SK-N-SH (cell line): ENCODE results near the gene LOXHD1. TPM values are rescaled to one million over a fixed set of nuclear protein-coding genes. Genes with fewer than 3 reads are reported as not detected.

Experiments
- CTCF ChIA-PET: fragments of 300-600, 350-600 bp; formaldehyde crosslinking; extraction: SDS; loops from one replicate; lab custom pipeline; 2021; lab: Yijun Ruan, JAX
- POLR2A ChIA-PET: fragments of 350-600 bp; sonication (Branson Sonifier 250); formaldehyde crosslinking; extraction: SDS; loops from one replicate; lab custom pipeline; 2020; ENCODE audit warnings: antibody characterized with exemption, inconsistent platforms; lab: Yijun Ruan, JAX
- DNase-seq: peaks from one replicate; pipeline ENCODE4 v3.0.0; 2012
- H2AFZ ChIP-seq: fragments of 200-600 bp; sonication (generic); 2 replicates; pipeline ENCODE4 v1.8.1; 2016; ENCODE audit warnings: antibody characterized with exemption, mild to moderate bottlenecking, low read depth
- H3F3A ChIP-seq: fragments of 200-600 bp; sonication (generic); replicated peaks from 2 replicates; pipeline ENCODE3; 2016; ENCODE audit warnings: antibody characterized with exemption, mild to moderate bottlenecking; ENCODE audit not compliant: insufficient read depth
- H3K27ac ChIP-seq, 2 experiments: fragments of 200-500 bp in 1 of 2; fragments of 200-600 bp in 1 of 2; sonication (Bioruptor generic) in 1 of 2; sonication (generic), shearing (Covaris generic) in 1 of 2; 2 replicates each; pipeline versions ENCODE4 v1.5.1 to v1.6.1; 2014 to 2016; ENCODE audit warnings: low read depth in 2 of 2, inconsistent platforms in 1 of 2, low read length in 1 of 2, mild to moderate bottlenecking in 1 of 2, mixed read lengths in 1 of 2
- H3K27me3 ChIP-seq: fragments of 200-600 bp; sonication (generic), shearing (Covaris generic); 2 replicates; pipeline ENCODE4 v1.6.1; 2016; ENCODE audit warnings: mixed run types; ENCODE audit not compliant: insufficient read depth
- H3K36me3 ChIP-seq, 2 experiments: fragments of 200-500 bp in 1 of 2; fragments of 200-600 bp in 1 of 2; sonication (Bioruptor generic) in 1 of 2; sonication (generic) in 1 of 2; replicated peaks in 1 of 2; 2 replicates each; pipeline versions ENCODE3 to v1.5.1; 2014 to 2016; ENCODE audit warnings: low read length in 1 of 2, mild to moderate bottlenecking in 1 of 2; ENCODE audit not compliant: insufficient read depth in 2 of 2, control insufficient read depth in 1 of 2
- H3K4me1 ChIP-seq, 2 experiments: fragments of 200-500 bp in 1 of 2; fragments of 200-600 bp in 1 of 2; sonication (Bioruptor generic) in 1 of 2; sonication (generic), shearing (Covaris generic) in 1 of 2; 2 replicates each; pipeline versions ENCODE4 v1.5.1 to v1.6.1; 2014 to 2016; ENCODE audit warnings: low read depth in 1 of 2, low read length in 1 of 2, mixed run types in 1 of 2; ENCODE audit not compliant: insufficient read depth in 2 of 2, control insufficient read depth in 1 of 2
- H3K4me2 ChIP-seq: fragments of 200-600 bp; sonication (generic), shearing (Covaris generic); 2 replicates; pipeline ENCODE4 v1.6.1; 2017; ENCODE audit warnings: mixed run types
- H3K4me3 ChIP-seq, 2 experiments: fragments of 200-500 bp in 1 of 2; fragments of 200-600 bp in 1 of 2; sonication (Bioruptor generic) in 1 of 2; sonication (generic), shearing (Covaris generic) in 1 of 2; 2 replicates each; pipeline versions ENCODE4 v1.5.1 to v1.8.1; 2014 to 2016; ENCODE audit warnings: low read depth in 2 of 2, inconsistent platforms in 1 of 2, low read length in 1 of 2, mild to moderate bottlenecking in 1 of 2, mixed read lengths in 1 of 2, moderate library complexity in 1 of 2
- H3K79me2 ChIP-seq: fragments of 200-600 bp; sonication (generic); 2 replicates; pipeline ENCODE4 v1.8.1; 2017; ENCODE audit warnings: mild to moderate bottlenecking; ENCODE audit not compliant: insufficient read depth
- H3K9ac ChIP-seq: fragments of 200-600 bp; sonication (generic); 2 replicates; pipeline ENCODE4 v1.6.1; 2017; ENCODE audit warnings: mixed run types
- H3K9me2 ChIP-seq: fragments of 200-600 bp; sonication (generic); 2 replicates; pipeline ENCODE4 v1.6.1; 2017; ENCODE audit warnings: mixed run types
- H3K9me3 ChIP-seq: fragments of 200-600 bp; sonication (generic); 2 replicates; pipeline ENCODE4 v1.6.1; 2017; ENCODE audit warnings: mixed run types, mild to moderate bottlenecking, moderate library complexity
- H4K20me1 ChIP-seq: fragments of 200-600 bp; sonication (generic); 2 replicates; pipeline ENCODE4 v1.6.1; 2017; ENCODE audit warnings: mild to moderate bottlenecking, mixed run types; ENCODE audit not compliant: insufficient read depth
- CHD2 ChIP-seq: fragments of 150-350 bp; IDR thresholded peaks from 2 replicates; pipeline ENCODE4 v1.6.1; 2018; ENCODE audit warnings: low read length; ENCODE audit not compliant: partially characterized antibody
- ELF1 ChIP-seq: IDR thresholded peaks from 2 replicates; pipeline ENCODE4 v1.4.0; 2012
- FOSL2 ChIP-seq: IDR thresholded peaks from 2 replicates; pipeline ENCODE4 v1.4.0; 2012; ENCODE audit warnings: low read depth, mild to moderate bottlenecking, moderate library complexity, borderline replicate concordance
- FOXJ3 ChIP-seq: sonication (generic); formaldehyde crosslinking; IDR thresholded peaks from 2 replicates; pipeline ENCODE4 v1.5.1; 2020; ENCODE audit warnings: mild to moderate bottlenecking, missing genetic modification reagents
- FOXM1 ChIP-seq: IDR thresholded peaks from 2 replicates; pipeline ENCODE4 v1.4.0; 2012; ENCODE audit warnings: low read depth, mild to moderate bottlenecking
- GABPA ChIP-seq: IDR thresholded peaks from 2 replicates; pipeline ENCODE4 v1.4.0; 2012; ENCODE audit warnings: low read depth, mild to moderate bottlenecking
- MXI1 ChIP-seq: IDR thresholded peaks from 2 replicates; pipeline ENCODE4 v1.6.1; 2012; ENCODE audit warnings: mild to moderate bottlenecking, low read depth, low read length, improper control_type of control experiment
- NFIC ChIP-seq: IDR thresholded peaks from 2 replicates; pipeline ENCODE4 v1.4.0; 2012; ENCODE audit warnings: borderline replicate concordance
- PBX3 ChIP-seq: IDR thresholded peaks from 2 replicates; pipeline ENCODE4; 2012
- POLR2AphosphoS5 ChIP-seq: IDR thresholded peaks from 2 replicates; pipeline ENCODE4 v1.6.1; 2012; ENCODE audit warnings: low read depth, low read length
- SIN3A ChIP-seq: IDR thresholded peaks from 2 replicates; pipeline ENCODE4 v1.6.1; 2012; ENCODE audit warnings: low read depth, mild to moderate bottlenecking, low read length, moderate library complexity, borderline replicate concordance
- SMC3 ChIP-seq: IDR thresholded peaks from 2 replicates; pipeline ENCODE4 v1.6.1; 2012; ENCODE audit warnings: low read depth, low read length, improper control_type of control experiment
- TCF12 ChIP-seq: IDR thresholded peaks from 2 replicates; pipeline ENCODE4 v1.4.0; 2012
- TEAD4 ChIP-seq: IDR thresholded peaks from 2 replicates; pipeline ENCODE4 v1.4.0; 2012; ENCODE audit warnings: mild to moderate bottlenecking, borderline replicate concordance; ENCODE audit not compliant: insufficient read depth
- WGBS: methylation state at CpG from one replicate; pipeline ENCODE4 v1.1.6; 2017; ENCODE audit warnings: low lambda C conversion rate; 5-methylcytosine and 5-hydroxymethylcytosine counted together
- polyA plus RNA-seq, 3 experiments: library from polyadenylated mRNA; depleted of rRNA; stranded (reverse); fragments of >200 nt; gene quantifications; 2 replicates each; pipeline ENCODE4 v1.2.3, GENCODE V29; 2012
- TF ChIP-seq, protein P1 (sequence below): IDR thresholded peaks from 2 replicates; pipeline ENCODE4 v1.4.0; 2012; ENCODE audit warnings: low read depth
- TF ChIP-seq, protein P2 (sequence below): fragments of 150-350 bp; IDR thresholded peaks from 2 replicates; pipeline ENCODE4 v1.6.1; 2016; ENCODE audit warnings: mild to moderate bottlenecking, low read depth, low read length

LOXHD1 gene
- polyA plus RNA-seq, 1 of the 3 experiments (the other 2 are of a cell fraction), result not detected

DNA sequence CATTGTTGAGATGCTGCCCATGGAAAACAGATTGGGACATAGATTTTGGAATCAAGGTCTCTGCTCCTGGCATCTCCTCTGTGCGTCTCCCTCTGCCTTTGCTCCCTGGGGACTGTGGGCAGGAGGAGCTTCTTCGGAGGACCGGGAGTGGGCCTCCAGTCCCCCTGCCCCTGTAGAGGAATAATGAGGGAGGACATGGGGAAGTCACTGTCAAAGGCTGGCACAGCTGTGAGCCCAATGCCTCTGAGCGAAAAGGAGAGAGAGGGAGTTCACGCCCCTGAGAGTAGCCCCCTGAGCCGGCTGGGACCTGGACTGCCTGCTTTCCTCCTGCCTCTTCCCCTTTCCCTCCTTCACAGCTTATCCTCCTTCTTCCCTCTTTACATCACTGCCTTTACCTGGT lies 195.0 kb downstream of the LOXHD1 start:
- H2AFZ ChIP-seq, result no peak overlapping the region
- CTCF ChIA-PET, result interaction anchor here (1.3 to 1.5 kb wide), 2 partner anchors 9 to 181 kb away, joined by 5 to 6 read pairs; no protein-coding TSS in a partner anchor

DNA sequence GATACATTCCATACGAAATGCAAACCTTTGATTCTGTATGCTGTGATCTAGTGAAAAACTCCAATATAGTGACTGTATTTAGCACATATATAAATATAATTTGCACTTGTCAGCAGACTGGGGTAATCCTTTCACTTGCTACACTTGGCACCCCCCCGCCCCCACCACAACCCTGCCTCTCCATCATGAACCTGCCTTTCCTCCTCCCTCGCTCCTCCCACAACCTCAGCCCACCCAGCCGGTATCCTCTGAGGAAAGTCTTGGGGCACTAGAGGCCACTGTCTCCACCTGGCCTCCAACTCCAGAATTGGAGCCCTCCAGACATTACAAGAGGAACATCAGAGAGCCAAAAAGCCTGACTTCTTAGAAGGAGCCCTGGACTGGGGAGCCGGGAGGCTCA lies 196.3 kb downstream of the LOXHD1 start:
- no peaks in the 10 kb centered on the region for H3K36me3 ChIP-seq
- no peaks in the 10 kb centered on the region for H3K9me2 ChIP-seq
- no peak for DNase-seq
- H3K4me3 ChIP-seq, result no peak overlapping the region
- no peak overlapping the region for H3K27ac ChIP-seq
- H3K79me2 ChIP-seq, result no peaks in the 10 kb centered on the region
- no peaks in the 10 kb centered on the region for H4K20me1 ChIP-seq
- no peak overlapping the region for H3K9ac ChIP-seq
- TF ChIP-seq NFIC (no peak), FOXM1 (no peak), SIN3A (no peak)
- no peaks in the 10 kb centered on the region for H3K27me3 ChIP-seq
- CTCF ChIA-PET, result interaction anchor here (1.5 kb wide), 1 partner anchor 179 kb away, joined by 6 read pairs; no protein-coding TSS in a partner anchor
- H3K4me1 ChIP-seq, result peaks cover 0 to 10% of the 10 kb centered on the region in 2 experiments; a peak in 1 of 4 replicates
- no peak overlapping the region for H3K4me2 ChIP-seq
- no peaks in the 10 kb centered on the region for H3K9me3 ChIP-seq
- 72% methylated on average over 5 of the region's 5 CpGs for WGBS
- H2AFZ ChIP-seq, result no peak overlapping the region
- POLR2A ChIA-PET, result no interaction called here
- no peaks in the 10 kb centered on the region for H3F3A ChIP-seq

More for the DNA sequence above, 195.0 kb downstream of the LOXHD1 start:
- DNase-seq, result no peak
- TF ChIP-seq POLR2AphosphoS5 (no peak), PBX3 (no peak), NFIC (no peak), CHD2 (no peak), MXI1 (no peak), GABPA (no peak), FOSL2 (no peak), ELF1 (no peak), TEAD4 (no peak), SMC3 (no peak), FOXM1 (no peak), FOXJ3 (no peak), SIN3A (no peak), TCF12 (no peak)
- TF ChIP-seq, protein P1, sequence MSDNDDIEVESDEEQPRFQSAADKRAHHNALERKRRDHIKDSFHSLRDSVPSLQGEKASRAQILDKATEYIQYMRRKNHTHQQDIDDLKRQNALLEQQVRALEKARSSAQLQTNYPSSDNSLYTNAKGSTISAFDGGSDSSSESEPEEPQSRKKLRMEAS, result no peak
- TF ChIP-seq, protein P2, sequence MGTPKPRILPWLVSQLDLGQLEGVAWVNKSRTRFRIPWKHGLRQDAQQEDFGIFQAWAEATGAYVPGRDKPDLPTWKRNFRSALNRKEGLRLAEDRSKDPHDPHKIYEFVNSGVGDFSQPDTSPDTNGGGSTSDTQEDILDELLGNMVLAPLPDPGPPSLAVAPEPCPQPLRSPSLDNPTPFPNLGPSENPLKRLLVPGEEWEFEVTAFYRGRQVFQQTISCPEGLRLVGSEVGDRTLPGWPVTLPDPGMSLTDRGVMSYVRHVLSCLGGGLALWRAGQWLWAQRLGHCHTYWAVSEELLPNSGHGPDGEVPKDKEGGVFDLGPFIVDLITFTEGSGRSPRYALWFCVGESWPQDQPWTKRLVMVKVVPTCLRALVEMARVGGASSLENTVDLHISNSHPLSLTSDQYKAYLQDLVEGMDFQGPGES, result no peak
- no peaks in the 10 kb centered on the region for H3K9me2 ChIP-seq
- 77% methylated on average over 3 of the region's 6 CpGs for WGBS
- POLR2A ChIA-PET, result interaction anchor here (0.6 kb wide), 1 partner anchor 43 kb away, joined by 3 read pairs; no protein-coding TSS in a partner anchor
- no peak overlapping the region; a peak in 1 of 4 replicates for H3K27ac ChIP-seq
- peaks cover 0 to 10% of the 10 kb centered on the region in 2 experiments; a peak in 1 of 4 replicates for H3K4me1 ChIP-seq
- no peaks in the 10 kb centered on the region for H3F3A ChIP-seq
- H3K4me2 ChIP-seq, result no peak overlapping the region
- no peaks in the 10 kb centered on the region for H3K36me3 ChIP-seq
- no peak overlapping the region for H3K4me3 ChIP-seq
- H3K79me2 ChIP-seq, result no peaks in the 10 kb centered on the region
- H3K27me3 ChIP-seq, result no peaks in the 10 kb centered on the region
- no peaks in the 10 kb centered on the region for H4K20me1 ChIP-seq
- H3K9me3 ChIP-seq, result no peaks in the 10 kb centered on the region
- no peak overlapping the region for H3K9ac ChIP-seq
